HG03457 (cell line): Measurements from ENCODE around the gene NRXN3.

Experiments
- ATAC-seq: cut with Tn5 transposase; IDR thresholded peaks from one replicate; pipeline ENCODE4 v1.9.1; 2021; ENCODE audit warnings: moderate number of reproducible peaks; ENCODE audit not compliant: unreplicated experiment

NRXN3 gene

GRCh38 chr14:79585845-79586244 lies 1415.7 kb downstream of the NRXN3 start:
- ATAC-seq = no peak

- ATAC-seq = no peak
These were observed 1416.2 kb downstream of the NRXN3 start for GRCh38 chr14:79586416-79586815.

GRCh38 chr14:79586989-79587598 lies 1416.9 kb downstream of the NRXN3 start:
- ATAC-seq = no peak

GRCh38 chr14:79587875-79588274 lies 1417.7 kb downstream of the NRXN3 start:
- no peak for ATAC-seq

GRCh38 chr14:79588398-79588797 lies 1418.2 kb downstream of the NRXN3 start:
- ATAC-seq = no peak

- ATAC-seq = no peak
These were observed 1426.4 kb downstream of the NRXN3 start for GRCh38 chr14:79596551-79596950.

- ATAC-seq = no peak
These were observed 1427.4 kb downstream of the NRXN3 start for GRCh38 chr14:79597566-79597965.

GRCh38 chr14:79598339-79598738 lies 1428.2 kb downstream of the NRXN3 start:
- ATAC-seq = no peak

GRCh38 chr14:79599239-79599638 lies 1429.1 kb downstream of the NRXN3 start:
- no peak for ATAC-seq

- no peak for ATAC-seq
These were observed 1430.2 kb downstream of the NRXN3 start for GRCh38 chr14:79600406-79600805.

- no peak for ATAC-seq
These were observed 1431.4 kb downstream of the NRXN3 start for GRCh38 chr14:79601579-79601978.

GRCh38 chr14:79602045-79602444 lies 1431.9 kb downstream of the NRXN3 start:
- no peak for ATAC-seq

- ATAC-seq = no peak
These were observed 1432.6 kb downstream of the NRXN3 start for GRCh38 chr14:79602742-79603141.

- no peak for ATAC-seq
These were observed 1435.7 kb downstream of the NRXN3 start for GRCh38 chr14:79605849-79606248.

- ATAC-seq = no peak
These were observed 1438.3 kb downstream of the NRXN3 start for GRCh38 chr14:79608446-79608845.

- ATAC-seq = no peak
These were observed 1443.5 kb downstream of the NRXN3 start for GRCh38 chr14:79613625-79614024.

- no peak for ATAC-seq
These were observed 1444.3 kb downstream of the NRXN3 start for GRCh38 chr14:79614448-79614847.

GRCh38 chr14:79627058-79627457 lies 1456.9 kb downstream of the NRXN3 start:
- ATAC-seq = no peak

GRCh38 chr14:79629411-79630287 lies 1459.5 kb downstream of the NRXN3 start:
- no peak for ATAC-seq

- ATAC-seq = no peak
These were observed 1460.3 kb downstream of the NRXN3 start for GRCh38 chr14:79630288-79630960.

- no peak for ATAC-seq
These were observed 1461.1 kb downstream of the NRXN3 start for GRCh38 chr14:79631276-79631675.
